Natural killer cell (primary cell): Measurements from ENCODE around the gene PDZRN3. TPM values are rescaled to one million over a fixed set of nuclear protein-coding genes. Genes with fewer than 3 reads are reported as not detected.

Source experiments
- ATAC-seq, 3 donors: fragments of 150-1000 bp in 2 of 3; fragments of 200-7000 bp in 1 of 3; cut with Tn5 transposase; 1 replicate in 1 of 3; 2 replicates in 2 of 3; pipeline ENCODE4 v1.10.0; 2021; ENCODE audit warnings: mild to moderate bottlenecking in 2 of 3, moderate library complexity in 2 of 3
- DNase-seq, 2 donors: peaks; one replicate each; pipeline versions ENCODE4 v3.0.0 to v3.0.0-alpha.2; 2013 to 2021; ENCODE audit warnings: mixed read lengths in 1 of 2
- H3K27ac ChIP-seq: one replicate; pipeline ENCODE4 v1.5.1; 2013; ENCODE audit warnings: mild to moderate bottlenecking, low read length
- H3K27me3 ChIP-seq: one replicate; pipeline ENCODE4 v1.6.1; 2013; ENCODE audit warnings: low read length; ENCODE audit not compliant: control insufficient read depth, insufficient read depth
- H3K36me3 ChIP-seq: one replicate; pipeline ENCODE4 v1.6.1; 2013; ENCODE audit warnings: low read length; ENCODE audit not compliant: control insufficient read depth, insufficient read depth
- H3K4me1 ChIP-seq: one replicate; pipeline ENCODE4 v1.6.1; 2013; ENCODE audit warnings: low read length; ENCODE audit not compliant: control insufficient read depth, insufficient read depth
- H3K4me3 ChIP-seq: one replicate; pipeline ENCODE4 v1.5.1; 2013; ENCODE audit warnings: low read length
- H3K9me3 ChIP-seq: one replicate; pipeline ENCODE4 v1.6.1; 2013; ENCODE audit warnings: low read length; ENCODE audit not compliant: control insufficient read depth, insufficient read depth
- H3K27ac Mint-ChIP-seq, 2 donors: one replicate each; pipeline ENCODE4 v1.8.0; 2022; ENCODE audit warnings: mild to moderate bottlenecking in 2 of 2, mixed read lengths in 2 of 2, moderate library complexity in 1 of 2
- H3K27me3 Mint-ChIP-seq, 2 donors: one replicate each; pipeline ENCODE4 v1.8.0; 2022; ENCODE audit warnings: low read depth in 2 of 2, mixed read lengths in 2 of 2
- H3K36me3 Mint-ChIP-seq: one replicate; pipeline ENCODE4 v1.8.0; 2022; ENCODE audit warnings: mixed read lengths
- H3K4me1 Mint-ChIP-seq, 2 donors: one replicate each; pipeline ENCODE4 v1.8.0; 2022; ENCODE audit warnings: mixed read lengths in 2 of 2
- H3K4me3 Mint-ChIP-seq: one replicate; pipeline ENCODE4 v1.8.0; 2022; ENCODE audit warnings: mild to moderate bottlenecking, moderate library complexity, mixed read lengths
- H3K9me3 Mint-ChIP-seq, 2 donors: one replicate each; pipeline ENCODE4 v1.8.0; 2022; ENCODE audit warnings: mixed read lengths in 2 of 2
- WGBS: methylation state at CpG from one replicate; pipeline ENCODE4 v1.1.7; 2013; ENCODE audit warnings: missing lambda C conversion rate; ENCODE audit not compliant: insufficient coverage; 5-methylcytosine and 5-hydroxymethylcytosine counted together
- intact Hi-C: fragments of 100-400 bp; cut with micrococcal nuclease; formaldehyde crosslinking; loops from one replicate; pipeline ENCODE4 v1.14.2; 2022
- total RNA-seq, 4 donors: library from RNA; stranded (reverse); fragments of 120-200 nt in 1 of 4; gene quantifications; one replicate each; pipeline versions ENCODE4 v1.2.3 to v1.2.4, GENCODE V29; 2013 to 2022
- TF ChIP-seq, protein P1 (sequence below): fragments of 200-600 bp; IDR thresholded peaks from one replicate; pipeline ENCODE4 v1.8.0; 2022; ENCODE audit warnings: antibody characterized with exemption

Gene PDZRN3
- total RNA-seq, 3 donors from 2014 or later (not counting 1 experiment from before 2014, with no cell fraction given), result not detected

DNA sequence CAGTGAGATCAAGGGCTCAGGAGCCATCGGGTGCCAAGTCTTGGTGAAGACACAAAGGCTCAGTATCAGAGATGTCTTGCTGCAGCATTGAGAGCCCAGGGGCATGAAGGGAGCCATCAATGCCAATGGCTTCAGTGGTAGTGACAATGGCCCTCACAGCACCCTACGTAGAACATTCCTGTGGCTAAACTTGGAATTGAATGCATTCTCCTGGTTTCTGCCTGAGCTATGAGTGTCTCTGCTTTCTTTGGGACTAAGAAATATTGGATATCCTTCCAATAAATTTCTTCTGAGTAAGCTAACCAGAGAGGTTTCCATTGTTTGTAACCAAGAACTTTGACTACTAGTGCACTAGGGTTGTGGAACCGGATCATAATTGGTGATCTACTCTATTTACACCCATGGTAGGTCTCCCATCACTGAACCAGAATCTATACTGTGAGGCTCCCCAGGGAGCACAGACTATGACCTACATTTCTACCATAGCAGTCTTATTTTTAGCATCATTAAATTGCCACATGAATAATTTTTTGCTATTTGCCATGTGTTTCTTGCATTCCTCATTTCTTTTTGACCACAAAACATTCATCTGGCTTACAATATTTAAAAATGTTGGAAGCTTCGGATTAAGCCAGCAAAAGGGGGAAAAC, 31.6 kb upstream of the PDZRN3 start:
- WGBS, result 93% methylated on average over 4 of the region's 4 CpGs
- intact Hi-C loops, result no loop called here
- no peak overlapping the region for H3K27ac Mint-ChIP-seq

DNA sequence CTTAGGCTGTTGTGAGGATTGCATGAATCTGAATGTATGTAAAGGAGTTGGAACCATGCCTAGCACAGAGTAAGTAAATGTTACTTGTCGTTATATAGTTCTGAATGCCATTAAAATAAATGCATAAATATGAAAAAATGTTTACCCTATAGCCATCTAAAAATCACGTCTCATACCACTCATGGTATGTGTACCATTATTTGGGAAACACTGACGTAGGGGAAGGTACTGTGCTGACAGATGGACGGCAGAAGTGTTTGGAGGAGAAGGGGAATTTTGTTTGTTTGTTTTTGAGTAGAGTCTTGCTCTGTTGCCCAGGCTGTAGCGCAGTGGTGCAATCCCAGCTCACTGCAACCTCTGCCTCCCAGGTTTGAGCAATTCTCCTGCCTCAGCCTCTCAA, 30.5 kb upstream of the PDZRN3 start:
- H3K4me3 ChIP-seq, result no peak overlapping the region
- H3K4me1 Mint-ChIP-seq, result no peaks in the 10 kb centered on the region
- DNase-seq (no peak), ATAC-seq (no peak)
- no peaks in the 10 kb centered on the region for H3K9me3 ChIP-seq
- H3K4me1 ChIP-seq, result no peaks in the 10 kb centered on the region
- WGBS, result 87% methylated on average over 3 of the region's 5 CpGs
- TF ChIP-seq, protein P1, sequence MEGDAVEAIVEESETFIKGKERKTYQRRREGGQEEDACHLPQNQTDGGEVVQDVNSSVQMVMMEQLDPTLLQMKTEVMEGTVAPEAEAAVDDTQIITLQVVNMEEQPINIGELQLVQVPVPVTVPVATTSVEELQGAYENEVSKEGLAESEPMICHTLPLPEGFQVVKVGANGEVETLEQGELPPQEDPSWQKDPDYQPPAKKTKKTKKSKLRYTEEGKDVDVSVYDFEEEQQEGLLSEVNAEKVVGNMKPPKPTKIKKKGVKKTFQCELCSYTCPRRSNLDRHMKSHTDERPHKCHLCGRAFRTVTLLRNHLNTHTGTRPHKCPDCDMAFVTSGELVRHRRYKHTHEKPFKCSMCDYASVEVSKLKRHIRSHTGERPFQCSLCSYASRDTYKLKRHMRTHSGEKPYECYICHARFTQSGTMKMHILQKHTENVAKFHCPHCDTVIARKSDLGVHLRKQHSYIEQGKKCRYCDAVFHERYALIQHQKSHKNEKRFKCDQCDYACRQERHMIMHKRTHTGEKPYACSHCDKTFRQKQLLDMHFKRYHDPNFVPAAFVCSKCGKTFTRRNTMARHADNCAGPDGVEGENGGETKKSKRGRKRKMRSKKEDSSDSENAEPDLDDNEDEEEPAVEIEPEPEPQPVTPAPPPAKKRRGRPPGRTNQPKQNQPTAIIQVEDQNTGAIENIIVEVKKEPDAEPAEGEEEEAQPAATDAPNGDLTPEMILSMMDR, result no peak
- intact Hi-C loops, result no loop called here
- no peaks in the 10 kb centered on the region for H3K27me3 ChIP-seq
- H3K27ac Mint-ChIP-seq, result no peak overlapping the region
- H3K4me3 Mint-ChIP-seq, result no peak overlapping the region
- peaks cover 8 to 11% of the 10 kb centered on the region in 2 donors for H3K9me3 Mint-ChIP-seq
- H3K27me3 Mint-ChIP-seq, result no peaks in the 10 kb centered on the region
- no peaks in the 10 kb centered on the region for H3K36me3 Mint-ChIP-seq
- H3K27ac ChIP-seq, result no peak overlapping the region
- no peaks in the 10 kb centered on the region for H3K36me3 ChIP-seq

More for the DNA sequence above, 31.6 kb upstream of the PDZRN3 start:
- ATAC-seq, result no peak
- TF ChIP-seq, protein P1, result no peak
- no peak overlapping the region for H3K27ac ChIP-seq
- no peaks in the 10 kb centered on the region for H3K27me3 ChIP-seq
- Mint-ChIP-seq H3K36me3 (no peaks in the 10 kb centered on the region), H3K4me1 (no peaks in the 10 kb centered on the region), H3K27me3 (no peaks in the 10 kb centered on the region), H3K9me3 (peaks cover 8 to 11% of the 10 kb centered on the region in 2 donors), H3K4me3 (no peak overlapping the region)
- DNase-seq, result no peak
- H3K4me3 ChIP-seq, result no peak overlapping the region
- H3K36me3 ChIP-seq, result no peaks in the 10 kb centered on the region
- no peaks in the 10 kb centered on the region for H3K9me3 ChIP-seq
- no peaks in the 10 kb centered on the region for H3K4me1 ChIP-seq

DNA sequence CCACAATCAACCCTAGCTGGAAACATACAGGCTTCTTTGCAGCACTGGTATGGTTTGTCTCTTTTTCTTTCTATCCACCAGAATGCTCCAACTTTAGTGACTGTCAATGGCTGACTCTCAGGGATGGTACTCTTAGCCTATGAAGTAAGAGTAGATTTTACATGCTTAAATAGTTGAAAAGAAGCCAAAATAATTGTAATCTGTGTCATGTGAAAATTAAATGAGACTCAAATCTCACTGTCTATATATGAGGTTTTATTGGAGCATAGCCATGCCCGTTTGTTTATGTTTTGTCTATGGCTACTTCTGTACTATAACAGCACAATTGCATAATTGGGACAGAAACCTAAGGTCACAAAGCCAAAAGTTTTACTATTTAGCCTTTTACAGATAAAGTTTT, 29.1 kb upstream of the PDZRN3 start:
- Mint-ChIP-seq H3K36me3 (no peaks in the 10 kb centered on the region), H3K27ac (no peak overlapping the region), H3K4me1 (no peaks in the 10 kb centered on the region), H3K4me3 (no peak overlapping the region), H3K9me3 (peaks cover 8% of the 10 kb centered on the region in 2 donors), H3K27me3 (no peaks in the 10 kb centered on the region)
- Histone ChIP-seq H3K27me3 (no peaks in the 10 kb centered on the region), H3K4me3 (no peak overlapping the region), H3K36me3 (no peaks in the 10 kb centered on the region), H3K27ac (no peak overlapping the region), H3K9me3 (no peaks in the 10 kb centered on the region), H3K4me1 (no peaks in the 10 kb centered on the region)
- DNase-seq (no peak), ATAC-seq (no peak)
- intact Hi-C loops, result no loop called here
- 80% methylated on average over 1 of the region's 1 CpG for WGBS
- TF ChIP-seq, protein P1, result no peak

DNA sequence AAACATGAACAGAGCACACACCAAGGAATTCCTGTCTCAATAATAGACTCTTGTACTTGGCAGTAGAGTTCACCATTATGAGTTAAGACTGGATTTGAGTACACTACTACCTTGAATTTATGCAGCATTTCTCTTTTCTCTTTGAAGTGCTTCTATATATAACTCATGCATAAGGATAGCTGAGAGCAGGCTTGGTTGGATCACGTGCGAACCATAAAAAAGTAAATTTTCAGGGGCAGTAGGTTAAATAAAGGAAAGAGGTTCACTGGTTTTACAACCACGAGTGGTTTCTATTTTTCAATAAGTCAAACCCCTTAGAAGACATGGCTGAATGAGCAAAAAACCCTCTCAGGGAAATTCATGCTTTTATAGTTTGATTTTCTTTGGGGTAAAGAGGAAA, 28.6 kb upstream of the PDZRN3 start:
- Mint-ChIP-seq H3K4me1 (no peaks in the 10 kb centered on the region), H3K9me3 (peaks cover 8% of the 10 kb centered on the region in 2 donors), H3K4me3 (no peak overlapping the region), H3K36me3 (no peaks in the 10 kb centered on the region), H3K27ac (no peak overlapping the region), H3K27me3 (no peaks in the 10 kb centered on the region)
- ATAC-seq, result no peak
- TF ChIP-seq, protein P1, result no peak
- no peak overlapping the region for H3K27ac ChIP-seq
- no CpG with 5 or more reads among the region's 3 CpGs for WGBS
- no peaks in the 10 kb centered on the region for H3K9me3 ChIP-seq
- H3K27me3 ChIP-seq, result no peaks in the 10 kb centered on the region
- no peak for DNase-seq
- intact Hi-C loops, result no loop called here
- no peak overlapping the region for H3K4me3 ChIP-seq
- H3K4me1 ChIP-seq, result no peaks in the 10 kb centered on the region
- no peaks in the 10 kb centered on the region for H3K36me3 ChIP-seq
